ENCODE measurements around the gene IL22RA2.

- TF ChIP-seq, protein P1, sequence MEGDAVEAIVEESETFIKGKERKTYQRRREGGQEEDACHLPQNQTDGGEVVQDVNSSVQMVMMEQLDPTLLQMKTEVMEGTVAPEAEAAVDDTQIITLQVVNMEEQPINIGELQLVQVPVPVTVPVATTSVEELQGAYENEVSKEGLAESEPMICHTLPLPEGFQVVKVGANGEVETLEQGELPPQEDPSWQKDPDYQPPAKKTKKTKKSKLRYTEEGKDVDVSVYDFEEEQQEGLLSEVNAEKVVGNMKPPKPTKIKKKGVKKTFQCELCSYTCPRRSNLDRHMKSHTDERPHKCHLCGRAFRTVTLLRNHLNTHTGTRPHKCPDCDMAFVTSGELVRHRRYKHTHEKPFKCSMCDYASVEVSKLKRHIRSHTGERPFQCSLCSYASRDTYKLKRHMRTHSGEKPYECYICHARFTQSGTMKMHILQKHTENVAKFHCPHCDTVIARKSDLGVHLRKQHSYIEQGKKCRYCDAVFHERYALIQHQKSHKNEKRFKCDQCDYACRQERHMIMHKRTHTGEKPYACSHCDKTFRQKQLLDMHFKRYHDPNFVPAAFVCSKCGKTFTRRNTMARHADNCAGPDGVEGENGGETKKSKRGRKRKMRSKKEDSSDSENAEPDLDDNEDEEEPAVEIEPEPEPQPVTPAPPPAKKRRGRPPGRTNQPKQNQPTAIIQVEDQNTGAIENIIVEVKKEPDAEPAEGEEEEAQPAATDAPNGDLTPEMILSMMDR (IDR thresholded peaks at IDR 0.05), result no peak
- TF ChIP-seq POLR2A (IDR thresholded peaks at IDR 0.05), result no peak
These were observed 46.3 kb upstream of the IL22RA2 start for GRCh38 chr6:137219664-137220252.
